Muscle of arm (tissue), 12 donors: ENCODE data around the gene SUCLG2. TPM values are rescaled to one million over a fixed set of nuclear protein-coding genes. Genes with fewer than 3 reads are reported as not detected.
A peak's percentile ranks its signal among the peaks of the same experiment; 100 is the strongest.
"Not testable (repeated sequence)": the region's sequence is repeated elsewhere in the genome, so short reads cannot be mapped to it uniquely, and the experiment has no call there.

Source experiments
- DNase-seq: peaks from one replicate; pipeline ENCODE4 v3.0.0-alpha.2; 2013
- polyA plus RNA-seq, 12 donors: library from polyadenylated mRNA; unstranded; fragments of 120-200 nt; gene quantifications; one replicate each; pipeline ENCODE4 v1.2.1, GENCODE V29; 2013; ENCODE audit not compliant: insufficient read length in 12 of 12

SUCLG2 gene
- polyA plus RNA-seq, 12 donors = 31.4 to 45.8 (median 36.3) TPM; not detected in 1

GRCh38 chr3:67564973-67565372, 89.4 kb downstream of the SUCLG2 start:
- no peak for DNase-seq

GRCh38 chr3:67564008-67564407, 90.4 kb downstream of the SUCLG2 start:
- DNase-seq = no peak

- no peak for DNase-seq
Measured at GRCh38 chr3:67561667-67562394, 92.6 kb downstream of the SUCLG2 start.

- DNase-seq = no peak
Measured at GRCh38 chr3:67561266-67561665, 93.1 kb downstream of the SUCLG2 start.

- DNase-seq = no peak
Measured at GRCh38 chr3:67559029-67559605, 95.3 kb downstream of the SUCLG2 start.

GRCh38 chr3:67558426-67558825, 96.0 kb downstream of the SUCLG2 start:
- DNase-seq = peak; percentile 30

GRCh38 chr3:67557848-67558355, 96.5 kb downstream of the SUCLG2 start:
- DNase-seq = no peak

GRCh38 chr3:67551361-67552016, 102.9 kb downstream of the SUCLG2 start:
- no peak for DNase-seq

- no peak for DNase-seq
Measured at GRCh38 chr3:67550541-67550940, 103.9 kb downstream of the SUCLG2 start.

GRCh38 chr3:67542502-67543250, 111.7 kb downstream of the SUCLG2 start:
- not testable (repeated sequence) for DNase-seq

GRCh38 chr3:67540198-67540894, 114.1 kb downstream of the SUCLG2 start:
- DNase-seq = no peak

GRCh38 chr3:67537203-67537602, 117.2 kb downstream of the SUCLG2 start:
- not testable (repeated sequence) for DNase-seq

- DNase-seq = no peak
Measured at GRCh38 chr3:67535006-67535405, 119.4 kb downstream of the SUCLG2 start.

GRCh38 chr3:67534594-67534993, 119.8 kb downstream of the SUCLG2 start:
- no peak for DNase-seq

GRCh38 chr3:67531181-67532101, 123.0 kb downstream of the SUCLG2 start:
- DNase-seq = no peak

- no peak for DNase-seq
Measured at GRCh38 chr3:67529915-67530314, 124.5 kb downstream of the SUCLG2 start.

- DNase-seq = no peak
Measured at GRCh38 chr3:67529337-67529736, 125.1 kb downstream of the SUCLG2 start.

- DNase-seq = no peak
Measured at GRCh38 chr3:67526246-67526645, 128.2 kb downstream of the SUCLG2 start.

- no peak for DNase-seq
Measured at GRCh38 chr3:67524046-67524445, 130.4 kb downstream of the SUCLG2 start.

- no peak for DNase-seq
Measured at GRCh38 chr3:67522081-67522480, 132.3 kb downstream of the SUCLG2 start.
